Ascending aorta (tissue), 2 donors: ENCODE results near the gene KCNIP1. TPM values are rescaled to one million over a fixed set of nuclear protein-coding genes. Genes with fewer than 3 reads are reported as not detected.
"Not testable (repeated sequence)": the region's sequence is repeated elsewhere in the genome, so short reads cannot be mapped to it uniquely, and the experiment has no call there.

Source experiments
- DNase-seq, 2 donors: peaks; one replicate each; pipeline ENCODE4 v3.0.0-alpha.2; 2019; ENCODE audit warnings: low spot score in 2 of 2
- H3K27ac ChIP-seq, 2 donors: fragments of 200-600 bp; sonication (generic); one replicate each; pipeline ENCODE4 v1.5.1; 2016 to 2017; ENCODE audit warnings: mild to moderate bottlenecking in 1 of 2
- H3K27me3 ChIP-seq: fragments of 200-600 bp; sonication (generic); one replicate; pipeline ENCODE4 v1.5.1; 2017
- H3K36me3 ChIP-seq, 2 donors: fragments of 200-600 bp; sonication (generic); one replicate each; pipeline ENCODE4 v1.5.1; 2016
- H3K4me1 ChIP-seq, 2 donors: fragments of 200-600 bp; sonication (generic); one replicate each; pipeline ENCODE4 v1.5.1; 2016 to 2017; ENCODE audit warnings: mild to moderate bottlenecking in 1 of 2
- H3K4me3 ChIP-seq, 2 donors: fragments of 200-600 bp; sonication (generic); one replicate each; pipeline ENCODE4 v1.5.1; 2016 to 2017; ENCODE audit warnings: mild to moderate bottlenecking in 1 of 2
- H3K9me3 ChIP-seq, 2 donors: fragments of 200-600 bp; sonication (generic); one replicate each; pipeline ENCODE4 v1.5.1; 2016
- intact Hi-C: fragments of 100-400 bp; cut with DNase I; formaldehyde crosslinking; loops from one replicate; pipeline ENCODE4 v1.15.1; 2023
- total RNA-seq: library from RNA; depleted of rRNA; stranded (reverse); fragments of >200 nt; gene quantifications from one replicate; pipeline ENCODE4 v1.1.0, GENCODE V29; 2016
- TF ChIP-seq, protein P1 (sequence below), 3 experiments: fragments of 200-600 bp in 2 of 3; fragments of 450-650 bp in 1 of 3; sonication (generic) in 2 of 3; IDR thresholded peaks; one replicate each; pipeline ENCODE4 v1.5.1; 2016 to 2019; ENCODE audit warnings: antibody characterized with exemption in 3 of 3, mild to moderate bottlenecking in 1 of 3, moderate library complexity in 1 of 3

KCNIP1 gene
- total RNA-seq, 1 donor from 2014 or later: not detected

DNA sequence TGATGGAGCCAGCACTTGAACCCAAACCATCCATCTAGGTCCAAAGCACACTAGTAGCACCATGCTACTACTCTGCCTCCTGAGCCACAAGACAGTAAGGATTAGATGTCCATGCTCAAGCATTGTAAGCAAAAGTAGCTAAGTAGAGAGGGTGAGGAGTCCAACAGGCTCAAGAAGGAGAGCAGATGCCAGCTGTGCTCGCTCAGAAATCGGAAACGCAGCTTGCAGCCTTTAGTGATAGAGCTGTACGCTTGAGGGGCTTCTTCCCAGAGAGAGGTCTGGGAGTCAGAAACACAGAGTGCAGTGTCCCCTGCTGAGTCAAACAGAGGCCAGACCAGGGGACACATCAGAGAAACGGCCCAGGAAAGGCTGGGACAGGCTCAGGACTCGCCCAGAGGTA is 247.0 kb downstream of the KCNIP1 start:
- intact Hi-C loops: no loop called here
- Histone ChIP-seq H3K4me1 (no peaks in the 10 kb centered on the region), H3K36me3 (no peaks in the 10 kb centered on the region), H3K9me3 (no peaks in the 10 kb centered on the region), H3K4me3 (no peak overlapping the region), H3K27ac (no peak overlapping the region), H3K27me3 (no peaks in the 10 kb centered on the region)
- TF ChIP-seq, protein P1, sequence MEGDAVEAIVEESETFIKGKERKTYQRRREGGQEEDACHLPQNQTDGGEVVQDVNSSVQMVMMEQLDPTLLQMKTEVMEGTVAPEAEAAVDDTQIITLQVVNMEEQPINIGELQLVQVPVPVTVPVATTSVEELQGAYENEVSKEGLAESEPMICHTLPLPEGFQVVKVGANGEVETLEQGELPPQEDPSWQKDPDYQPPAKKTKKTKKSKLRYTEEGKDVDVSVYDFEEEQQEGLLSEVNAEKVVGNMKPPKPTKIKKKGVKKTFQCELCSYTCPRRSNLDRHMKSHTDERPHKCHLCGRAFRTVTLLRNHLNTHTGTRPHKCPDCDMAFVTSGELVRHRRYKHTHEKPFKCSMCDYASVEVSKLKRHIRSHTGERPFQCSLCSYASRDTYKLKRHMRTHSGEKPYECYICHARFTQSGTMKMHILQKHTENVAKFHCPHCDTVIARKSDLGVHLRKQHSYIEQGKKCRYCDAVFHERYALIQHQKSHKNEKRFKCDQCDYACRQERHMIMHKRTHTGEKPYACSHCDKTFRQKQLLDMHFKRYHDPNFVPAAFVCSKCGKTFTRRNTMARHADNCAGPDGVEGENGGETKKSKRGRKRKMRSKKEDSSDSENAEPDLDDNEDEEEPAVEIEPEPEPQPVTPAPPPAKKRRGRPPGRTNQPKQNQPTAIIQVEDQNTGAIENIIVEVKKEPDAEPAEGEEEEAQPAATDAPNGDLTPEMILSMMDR (IDR thresholded peaks at IDR 0.05): no peak
- DNase-seq: peak in 1 of 2 donors; percentile 34

DNA sequence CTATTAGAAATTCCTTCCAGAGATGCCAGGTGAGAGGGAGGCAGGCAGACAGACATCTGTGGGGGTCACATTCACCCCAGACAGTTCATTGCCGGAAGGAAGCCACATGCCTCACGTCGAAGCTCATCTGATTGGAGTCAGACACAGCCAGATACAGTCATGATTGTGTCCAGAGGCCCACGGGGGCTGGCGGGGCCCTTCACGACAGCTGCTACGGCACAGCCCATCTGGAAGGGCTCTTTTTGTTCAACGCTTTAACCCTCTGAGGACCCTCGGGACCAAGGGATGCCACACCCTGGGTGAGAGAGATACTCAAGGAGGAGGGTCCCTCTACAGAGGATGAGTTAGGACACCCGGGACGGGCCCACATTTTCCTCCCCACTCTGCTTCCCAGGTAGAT is 247.8 kb downstream of the KCNIP1 start:
- Histone ChIP-seq H3K36me3 (no peaks in the 10 kb centered on the region), H3K4me3 (no peak overlapping the region), H3K27me3 (no peaks in the 10 kb centered on the region), H3K4me1 (no peaks in the 10 kb centered on the region), H3K27ac (no peak overlapping the region), H3K9me3 (no peaks in the 10 kb centered on the region)
- DNase-seq: no peak
- intact Hi-C loops: no loop called here
- TF ChIP-seq, protein P1 (IDR thresholded peaks at IDR 0.05): no peak

DNA sequence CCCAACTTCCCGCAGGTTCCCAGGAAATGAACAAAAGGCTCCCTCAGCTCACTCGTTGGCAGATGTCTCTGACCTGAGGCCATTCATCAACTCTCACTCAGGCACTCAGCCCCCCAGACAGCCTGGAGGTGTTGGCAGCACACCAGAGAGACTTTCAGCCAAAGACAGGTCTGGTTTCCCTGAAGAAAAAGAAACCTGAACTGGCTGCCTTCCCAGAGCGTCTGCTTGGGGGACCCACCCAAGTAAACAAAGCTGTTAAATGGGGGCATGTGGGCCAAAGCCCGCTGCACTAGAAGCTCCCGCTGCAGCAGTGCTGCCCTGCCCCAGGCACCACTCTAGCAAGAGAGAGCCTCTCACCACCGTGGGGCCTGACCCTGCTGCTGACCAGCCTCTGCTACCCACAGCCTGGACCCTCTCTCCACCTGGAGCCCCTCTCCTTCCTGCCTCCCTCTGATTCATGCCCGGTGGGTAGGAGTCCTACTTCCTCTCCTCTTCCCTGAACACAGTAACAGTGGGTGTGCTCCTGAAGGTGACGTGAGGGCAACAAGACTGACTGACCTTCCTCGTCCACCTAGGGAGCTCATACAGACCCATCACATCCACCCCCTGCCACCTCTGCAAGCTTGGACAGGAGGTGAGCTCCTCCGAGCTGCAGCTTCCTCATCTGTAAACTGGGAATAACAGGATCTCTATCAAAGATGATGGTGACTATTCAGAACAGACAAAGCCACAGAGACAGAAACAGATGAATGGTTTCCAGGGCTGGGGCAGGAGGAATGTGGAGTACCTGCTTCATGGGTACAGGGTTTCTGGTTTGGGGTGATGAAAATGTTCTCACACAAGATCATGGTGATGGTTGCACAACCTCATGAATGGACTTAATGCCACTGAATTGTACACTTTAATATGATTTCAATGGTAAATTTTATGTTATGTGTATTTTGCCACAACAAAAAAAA is 248.7 kb downstream of the KCNIP1 start:
- H3K4me1 ChIP-seq: no peaks in the 10 kb centered on the region

DNA sequence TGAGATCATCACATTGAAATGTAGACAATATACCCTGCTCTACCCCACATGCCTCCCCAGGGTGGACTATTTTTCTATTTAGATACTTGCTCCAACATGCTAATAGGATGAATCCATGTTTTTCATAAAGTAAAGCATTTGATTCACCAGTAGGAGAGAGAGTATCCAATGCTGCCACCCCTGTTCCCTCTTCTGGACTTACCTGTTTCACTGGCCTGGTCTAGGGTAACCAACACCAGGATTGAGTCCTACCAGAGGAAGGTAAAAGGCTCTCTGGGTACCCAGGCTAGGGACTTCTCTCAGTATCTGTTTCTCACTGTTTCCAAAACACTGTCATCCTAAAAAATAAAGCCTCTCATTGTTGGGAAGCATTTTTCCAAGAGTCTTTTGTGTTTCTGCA is 249.5 kb downstream of the KCNIP1 start:
- TF ChIP-seq, protein P1 (IDR thresholded peaks at IDR 0.05): no peak
- peaks cover 0 to 2% of the 10 kb centered on the region in 2 donors for H3K4me1 ChIP-seq
- DNase-seq: peak in 1 of 2 donors; percentile 18
- intact Hi-C loops: no loop called here
- H3K27me3 ChIP-seq: no peaks in the 10 kb centered on the region
- H3K4me3 ChIP-seq: no peak overlapping the region
- H3K9me3 ChIP-seq: no peaks in the 10 kb centered on the region
- H3K27ac ChIP-seq: no peak overlapping the region
- H3K36me3 ChIP-seq: no peaks in the 10 kb centered on the region

More for the DNA sequence above, 248.7 kb downstream of the KCNIP1 start:
- TF ChIP-seq, protein P1 (IDR thresholded peaks at IDR 0.05): no peak
- Histone ChIP-seq H3K4me3 (no peak overlapping the region), H3K27me3 (no peaks in the 10 kb centered on the region), H3K27ac (no peak overlapping the region), H3K36me3 (no peaks in the 10 kb centered on the region), H3K9me3 (no peaks in the 10 kb centered on the region)
- peak in 1 of 2 donors; percentile 43 for DNase-seq
- intact Hi-C loops: no loop called here

DNA sequence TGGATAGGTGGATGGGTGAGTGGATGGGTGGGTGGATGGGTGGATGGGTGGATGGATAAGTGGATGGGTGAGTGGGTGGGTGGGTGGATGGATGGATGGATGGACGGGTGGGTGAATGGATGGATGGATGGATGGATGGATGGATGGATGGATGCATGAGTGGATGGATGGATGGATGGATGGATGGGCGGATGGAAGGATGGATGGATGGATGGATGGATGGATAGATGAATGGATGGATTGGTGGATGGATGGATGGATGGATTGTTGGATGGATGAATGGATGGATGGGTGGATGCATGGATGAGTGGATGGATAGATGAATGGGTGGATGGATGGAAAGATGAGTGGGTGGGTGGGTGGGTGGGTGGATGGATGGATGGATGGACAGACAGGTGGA is 250.7 kb downstream of the KCNIP1 start:
- H3K4me3 ChIP-seq, H3K27ac ChIP-seq, H3K27me3 ChIP-seq, intact Hi-C loops, H3K9me3 ChIP-seq, H3K4me1 ChIP-seq, DNase-seq, H3K36me3 ChIP-seq: not testable (repeated sequence)

DNA sequence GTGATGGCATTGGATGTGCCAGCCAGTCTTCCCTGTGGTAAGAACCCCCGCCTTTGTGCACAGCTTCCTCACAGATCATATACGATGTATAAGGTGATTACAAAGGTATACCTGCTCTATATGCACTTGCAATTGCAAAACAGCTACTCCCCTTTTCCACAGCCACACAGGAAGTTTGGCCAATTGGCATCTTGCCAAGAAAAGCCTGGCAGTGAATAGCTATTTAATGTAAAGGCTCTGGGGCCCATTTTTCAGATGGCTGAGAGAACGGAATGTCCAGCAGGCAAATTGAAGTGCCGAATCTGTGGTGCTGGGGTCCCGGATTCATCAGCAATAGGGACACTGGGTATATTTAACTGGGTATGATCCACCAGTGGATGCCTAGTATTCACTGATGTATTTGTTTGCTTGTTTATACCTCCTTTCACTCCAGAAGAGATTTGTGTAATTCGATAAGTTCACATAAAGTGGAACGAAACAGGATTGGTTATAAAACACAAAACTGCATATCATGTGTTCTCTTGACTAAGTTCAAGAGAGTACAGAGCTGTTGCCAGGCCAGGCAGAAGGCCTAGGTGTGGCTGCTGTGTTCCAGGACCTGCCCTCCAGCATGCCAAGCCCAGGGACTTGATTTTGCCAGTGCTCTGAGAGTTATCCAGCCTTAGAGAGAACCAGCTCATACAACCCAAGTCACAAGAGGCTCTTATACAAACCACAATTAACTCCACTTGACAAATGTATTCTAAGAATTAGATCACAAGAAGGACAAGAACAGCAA is 252.0 kb downstream of the KCNIP1 start:
- TF ChIP-seq, protein P1 (IDR thresholded peaks at IDR 0.05): no peak
- intact Hi-C loops: no loop called here
- peak overlapping the region; percentile 6 to 49 for H3K27ac ChIP-seq
- H3K9me3 ChIP-seq: no peaks in the 10 kb centered on the region
- no peak overlapping the region for H3K4me3 ChIP-seq
- DNase-seq: no peak
- H3K27me3 ChIP-seq: no peaks in the 10 kb centered on the region
- H3K4me1 ChIP-seq: peaks cover 0 to 2% of the 10 kb centered on the region in 2 donors
- H3K36me3 ChIP-seq: no peaks in the 10 kb centered on the region
